Muscle of leg (tissue), 11 donors: ENCODE results near the gene PLAAT1. TPM values are rescaled to one million over a fixed set of nuclear protein-coding genes. Genes with fewer than 3 reads are reported as not detected.

Experiments used
- DNase-seq: peaks from one replicate; pipeline ENCODE4 v3.0.0; 2013
- H3K27ac ChIP-seq: one replicate; pipeline ENCODE4 v1.5.1; 2013; ENCODE audit warnings: mild to moderate bottlenecking, low read length, control low read depth
- H3K27me3 ChIP-seq: one replicate; pipeline ENCODE4 v1.6.1; 2013; ENCODE audit warnings: low read length; ENCODE audit not compliant: control insufficient read depth, insufficient read depth
- H3K36me3 ChIP-seq: one replicate; pipeline ENCODE4 v1.6.1; 2013; ENCODE audit warnings: low read length; ENCODE audit not compliant: control insufficient read depth, insufficient read depth
- H3K4me1 ChIP-seq: one replicate; pipeline ENCODE4 v1.6.1; 2013; ENCODE audit warnings: low read length; ENCODE audit not compliant: control insufficient read depth, insufficient read depth
- H3K4me3 ChIP-seq: one replicate; pipeline ENCODE4 v1.5.1; 2013; ENCODE audit warnings: low read length, control low read depth
- H3K9me3 ChIP-seq: replicated peaks from 2 replicates; pipeline ENCODE4 v1.6.1; 2013; ENCODE audit warnings: low read depth, low read length; ENCODE audit not compliant: control insufficient read depth
- WGBS: methylation state at CpG from one replicate; pipeline ENCODE4 v1.1.5; 2013; ENCODE audit warnings: missing lambda C conversion rate; ENCODE audit not compliant: insufficient coverage; 5-methylcytosine and 5-hydroxymethylcytosine counted together
- polyA plus RNA-seq, 8 donors: library from polyadenylated mRNA; unstranded; fragments of 120-200 nt; gene quantifications; one replicate each; pipeline versions ENCODE4 v1.2.1 to v1.2.3, GENCODE V29; 2013; ENCODE audit warnings: inconsistent platforms in 1 of 8, low replicate concordance in 1 of 8; ENCODE audit not compliant: insufficient read length in 8 of 8, insufficient read depth in 1 of 8
- total RNA-seq: library from RNA; stranded (reverse); fragments of 120-200 nt; gene quantifications from one replicate; pipeline ENCODE4 v1.2.4, GENCODE V29; 2013

The PLAAT1 gene
- total and polyA plus RNA-seq, 9 donors = 11.5 to 26.3 (median 21.1) TPM

- no peak for DNase-seq
- Histone ChIP-seq H3K27me3 (no peaks in the 10 kb centered on the region), H3K27ac (no peak overlapping the region), H3K9me3 (no peaks in the 10 kb centered on the region), H3K4me3 (no peak overlapping the region), H3K4me1 (no peaks in the 10 kb centered on the region), H3K36me3 (no peaks in the 10 kb centered on the region)
- 83% methylated on average over 2 of the region's 3 CpGs for WGBS
Observed at GRCh38 chr3:193214445-193214844, 26.6 kb upstream of the PLAAT1 start.

- Histone ChIP-seq H3K27ac (no peak overlapping the region), H3K36me3 (no peaks in the 10 kb centered on the region), H3K4me1 (no peaks in the 10 kb centered on the region), H3K9me3 (no peaks in the 10 kb centered on the region), H3K4me3 (no peak overlapping the region), H3K27me3 (no peaks in the 10 kb centered on the region)
- WGBS = 80% methylated on average over 2 of the region's 6 CpGs
- no peak for DNase-seq
Observed at GRCh38 chr3:193225302-193226125, 15.5 kb upstream of the PLAAT1 start.

GRCh38 chr3:193228206-193228605, 12.8 kb upstream of the PLAAT1 start:
- 76% methylated on average over 5 of the region's 6 CpGs for WGBS
- H3K36me3 ChIP-seq = no peaks in the 10 kb centered on the region
- DNase-seq = no peak
- no peak overlapping the region for H3K4me3 ChIP-seq
- no peaks in the 10 kb centered on the region for H3K9me3 ChIP-seq
- H3K4me1 ChIP-seq = no peaks in the 10 kb centered on the region
- no peak overlapping the region for H3K27ac ChIP-seq
- no peaks in the 10 kb centered on the region for H3K27me3 ChIP-seq

GRCh38 chr3:193229851-193230420, 11.1 kb upstream of the PLAAT1 start:
- no peaks in the 10 kb centered on the region for H3K4me1 ChIP-seq
- H3K27ac ChIP-seq = no peak overlapping the region
- H3K27me3 ChIP-seq = no peaks in the 10 kb centered on the region
- DNase-seq = no peak
- H3K4me3 ChIP-seq = no peak overlapping the region
- H3K36me3 ChIP-seq = no peaks in the 10 kb centered on the region
- WGBS = no CpG with 5 or more reads among the region's 4 CpGs
- H3K9me3 ChIP-seq = no peaks in the 10 kb centered on the region

- DNase-seq = no peak
- WGBS = 58% methylated on average over 3 of the region's 4 CpGs
- Histone ChIP-seq H3K4me3 (no peak overlapping the region), H3K27ac (no peak overlapping the region), H3K36me3 (no peaks in the 10 kb centered on the region), H3K4me1 (no peaks in the 10 kb centered on the region), H3K9me3 (no peaks in the 10 kb centered on the region), H3K27me3 (no peaks in the 10 kb centered on the region)
Observed at GRCh38 chr3:193230610-193231009, 10.4 kb upstream of the PLAAT1 start.

GRCh38 chr3:193231201-193231600, 9.8 kb upstream of the PLAAT1 start:
- Histone ChIP-seq H3K27me3 (no peaks in the 10 kb centered on the region), H3K27ac (no peak overlapping the region), H3K4me3 (no peak overlapping the region), H3K36me3 (no peaks in the 10 kb centered on the region), H3K4me1 (no peaks in the 10 kb centered on the region), H3K9me3 (no peaks in the 10 kb centered on the region)
- 78% methylated on average over 5 of the region's 6 CpGs for WGBS
- no peak for DNase-seq

GRCh38 chr3:193236599-193236998, 4.4 kb upstream of the PLAAT1 start:
- no peaks in the 10 kb centered on the region for H3K9me3 ChIP-seq
- H3K4me1 ChIP-seq = peaks cover 4% of the 10 kb centered on the region
- DNase-seq = peak; percentile 48
- no CpG with 5 or more reads among the region's 4 CpGs for WGBS
- no peak overlapping the region for H3K27ac ChIP-seq
- no peak overlapping the region for H3K4me3 ChIP-seq
- H3K36me3 ChIP-seq = no peaks in the 10 kb centered on the region
- peaks cover 2% of the 10 kb centered on the region for H3K27me3 ChIP-seq

GRCh38 chr3:193237030-193237429, 4.0 kb upstream of the PLAAT1 start:
- peak; percentile 16 for DNase-seq
- Histone ChIP-seq H3K9me3 (no peaks in the 10 kb centered on the region), H3K36me3 (no peaks in the 10 kb centered on the region), H3K4me3 (no peak overlapping the region), H3K27ac (no peak overlapping the region), H3K27me3 (peaks cover 4% of the 10 kb centered on the region), H3K4me1 (peaks cover 5% of the 10 kb centered on the region)
- WGBS = 23% methylated on average over 3 of the region's 5 CpGs

- peak overlapping the region; percentile 82 for H3K27ac ChIP-seq
- H3K4me3 ChIP-seq = peak overlapping the region; percentile 51
- no peaks in the 10 kb centered on the region for H3K9me3 ChIP-seq
- peaks cover 6% of the 10 kb centered on the region for H3K27me3 ChIP-seq
- no peaks in the 10 kb centered on the region for H3K36me3 ChIP-seq
- peak; percentile 65 for DNase-seq
- 0% methylated on average over 2 of the region's 9 CpGs for WGBS
- H3K4me1 ChIP-seq = peaks cover 8% of the 10 kb centered on the region
Observed at GRCh38 chr3:193240436-193240849, 579 bp upstream of the PLAAT1 start.

GRCh38 chr3:193241716-193242115, 694 bp downstream of the PLAAT1 start:
- peak overlapping the region; percentile 53 for H3K4me3 ChIP-seq
- peak; percentile 78 for DNase-seq
- peak overlapping the region; percentile 89 for H3K27ac ChIP-seq
- peaks cover 6% of the 10 kb centered on the region for H3K27me3 ChIP-seq
- 27% methylated on average over 2 of the region's 11 CpGs for WGBS
- no peaks in the 10 kb centered on the region for H3K36me3 ChIP-seq
- H3K9me3 ChIP-seq = no peaks in the 10 kb centered on the region
- H3K4me1 ChIP-seq = peaks cover 8% of the 10 kb centered on the region
